Left renal pelvis (tissue), 4 donors: ENCODE measurements around the gene AKIP1. TPM values are rescaled to one million over a fixed set of nuclear protein-coding genes. Genes with fewer than 3 reads are reported as not detected.
"Not testable (repeated sequence)": the region's sequence is repeated elsewhere in the genome, so short reads cannot be mapped to it uniquely, and the experiment has no call there.

Experiments
- DNase-seq, 4 donors: peaks; one replicate each; pipeline ENCODE4 v3.0.0-alpha.2; 2013; ENCODE audit warnings: low read depth in 4 of 4, low spot score in 3 of 4
- polyA plus RNA-seq, 4 donors: library from polyadenylated mRNA; unstranded; fragments of 120-200 nt; gene quantifications; one replicate each; pipeline ENCODE4 v1.2.1, GENCODE V29; 2013; ENCODE audit not compliant: insufficient read length in 4 of 4

AKIP1 gene, protein sequence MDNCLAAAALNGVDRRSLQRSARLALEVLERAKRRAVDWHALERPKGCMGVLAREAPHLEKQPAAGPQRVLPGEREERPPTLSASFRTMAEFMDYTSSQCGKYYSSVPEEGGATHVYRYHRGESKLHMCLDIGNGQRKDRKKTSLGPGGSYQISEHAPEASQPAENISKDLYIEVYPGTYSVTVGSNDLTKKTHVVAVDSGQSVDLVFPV
- 10 to 100 TPM; 18.0 to 22.0 (median 18.3) TPM for polyA plus RNA-seq

- DNase-seq: peak; percentile 92 to 97 (median 95)
These were observed at the start of gene AKIP1 for GRCh38 chr11:8911029-8911823. AKIP1 (plus strand) TSS chr11:8911189; CDS start chr11:8911450, 261 bp downstream.

DNA sequence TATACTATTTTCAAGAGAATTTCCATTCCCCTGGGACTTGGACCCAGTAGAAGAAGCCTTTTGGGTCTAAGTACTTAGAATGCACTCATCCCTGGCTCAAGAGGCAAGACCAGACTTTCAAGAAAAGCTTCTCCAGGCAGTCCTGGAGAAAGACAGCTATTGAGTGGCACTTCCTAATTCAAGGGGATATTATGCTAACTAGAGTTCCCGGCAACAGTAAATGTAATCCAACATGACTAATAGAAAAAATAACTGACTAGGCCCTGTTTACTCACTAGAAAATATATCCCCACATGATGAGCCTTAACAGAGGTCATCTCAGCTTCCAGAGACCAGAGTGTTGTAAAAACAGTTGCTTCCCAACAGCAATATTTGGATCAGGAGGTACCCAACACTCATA lies 47.2 kb upstream of the AKIP1 start:
- DNase-seq: no peak

- DNase-seq: no peak
These were observed 45.7 kb upstream of the AKIP1 start for GRCh38 chr11:8865304-8865703.

DNA sequence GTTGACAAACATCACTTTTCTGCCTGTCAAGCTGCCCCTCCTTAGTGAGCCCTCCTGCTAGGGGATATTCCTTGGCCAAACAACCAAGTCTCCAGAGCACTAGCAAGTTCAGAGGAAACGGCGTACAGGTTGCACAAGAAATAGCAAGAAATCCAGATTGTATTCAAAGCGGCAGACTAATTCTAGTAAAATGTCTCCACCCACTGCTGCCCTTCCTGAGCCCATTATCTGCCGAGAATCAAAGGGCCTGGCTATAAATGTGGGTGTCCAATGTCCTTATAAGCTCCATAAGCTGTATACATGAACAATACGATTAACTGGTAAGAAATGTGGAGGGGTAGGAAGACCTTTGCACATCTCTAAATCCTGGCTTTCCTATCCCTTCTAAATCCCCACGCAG lies 44.0 kb upstream of the AKIP1 start:
- no peak for DNase-seq

DNA sequence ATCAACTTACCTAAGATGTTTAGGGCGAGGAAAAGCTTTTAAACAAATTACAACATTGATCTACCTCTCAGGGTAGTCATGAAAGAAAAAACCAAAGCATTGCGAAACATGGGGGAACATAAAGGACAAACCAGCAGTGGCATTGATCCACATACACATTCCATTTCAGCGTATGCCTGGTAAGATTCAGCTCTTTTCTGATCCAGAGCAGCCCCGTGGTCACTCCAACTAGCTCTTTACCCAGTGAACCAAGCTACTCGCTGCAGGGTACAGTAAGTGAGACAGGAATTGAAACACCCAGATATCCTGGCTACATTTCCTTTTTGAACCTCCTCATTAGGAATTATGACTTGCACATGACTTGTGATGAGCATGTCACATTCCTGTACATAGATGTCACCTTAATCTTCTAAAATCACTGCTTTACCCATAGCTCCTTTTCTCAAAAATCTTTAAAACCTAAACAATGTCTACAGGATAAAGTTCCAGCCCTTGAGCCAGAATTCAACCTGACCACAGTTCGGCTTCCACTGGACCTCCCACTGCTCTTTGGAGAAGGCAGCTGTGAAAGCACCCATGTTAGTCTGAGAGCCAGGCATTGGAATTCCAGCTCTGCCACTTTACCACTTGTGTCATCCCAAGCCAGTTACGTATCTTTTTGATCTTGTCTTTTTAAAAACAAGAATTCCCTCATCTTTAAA lies 42.9 kb upstream of the AKIP1 start:
- DNase-seq: no peak

GRCh38 chr11:8870411-8871170 lies 40.4 kb upstream of the AKIP1 start:
- peak; percentile 60 to 66 (median 64) for DNase-seq

GRCh38 chr11:8871171-8871775 lies 39.7 kb upstream of the AKIP1 start:
- peak; percentile 81 to 96 (median 93) for DNase-seq

DNA sequence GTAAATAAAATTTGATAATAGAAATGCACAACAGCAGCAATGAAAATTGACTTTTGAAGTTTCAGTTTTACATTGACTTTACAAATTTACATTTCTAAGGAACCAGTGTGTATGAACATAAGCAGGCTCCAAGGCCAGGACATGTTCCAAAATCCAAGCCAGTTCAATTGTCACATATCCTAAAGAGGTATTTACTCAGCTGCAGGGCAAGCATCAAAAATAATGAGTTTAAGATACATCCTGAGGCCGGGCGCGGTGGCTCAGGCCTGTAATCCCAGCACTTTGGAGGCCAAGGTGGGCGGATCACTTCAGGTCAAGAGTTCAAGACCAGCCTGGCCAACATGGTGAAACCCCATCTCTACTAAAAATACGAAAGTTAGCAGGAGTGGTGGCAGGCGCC lies 39.0 kb upstream of the AKIP1 start:
- DNase-seq: no peak

GRCh38 chr11:8873741-8874405 lies 37.1 kb upstream of the AKIP1 start:
- no peak for DNase-seq

DNA sequence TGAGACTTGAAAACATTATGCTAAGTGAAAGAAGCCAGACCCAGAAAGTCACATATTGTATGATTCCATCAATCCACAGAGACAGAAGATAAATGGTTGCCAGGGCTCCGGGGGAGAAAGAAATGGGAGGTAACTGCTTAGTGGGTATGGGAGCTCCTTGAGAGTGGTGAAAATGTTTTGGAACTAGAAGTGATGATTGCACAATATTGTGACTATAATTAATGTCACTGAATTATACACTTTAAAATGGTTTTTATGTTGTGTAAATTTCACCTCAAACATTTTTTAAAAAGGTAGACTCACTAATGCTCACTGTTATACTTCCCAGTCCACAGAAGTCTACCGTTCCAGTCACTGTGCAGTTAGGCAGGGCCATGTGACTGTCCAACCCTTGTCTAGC lies 32.2 kb upstream of the AKIP1 start:
- no peak for DNase-seq

DNA sequence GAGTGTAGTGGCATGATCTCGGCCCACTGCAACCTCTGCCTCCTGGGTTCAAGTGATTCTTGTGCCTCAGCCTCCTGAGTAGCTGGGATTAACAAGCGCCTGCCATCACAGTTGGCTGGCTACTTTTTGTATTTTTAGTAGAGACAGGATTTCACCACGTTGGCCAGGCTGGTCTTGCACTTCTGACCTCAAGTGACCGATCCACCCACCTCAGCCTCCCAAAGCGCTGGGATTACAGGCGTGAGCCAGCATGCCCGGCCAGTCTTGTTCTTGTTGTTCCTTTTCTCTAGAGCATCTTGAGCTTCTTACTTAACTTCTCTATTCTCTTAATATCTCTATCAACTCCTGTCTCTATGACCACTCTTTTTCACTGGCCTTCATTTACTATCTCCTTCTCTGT lies 29.4 kb upstream of the AKIP1 start:
- not testable (repeated sequence) for DNase-seq

- DNase-seq: no peak
These were observed 24.7 kb upstream of the AKIP1 start for GRCh38 chr11:8886322-8886721.

DNA sequence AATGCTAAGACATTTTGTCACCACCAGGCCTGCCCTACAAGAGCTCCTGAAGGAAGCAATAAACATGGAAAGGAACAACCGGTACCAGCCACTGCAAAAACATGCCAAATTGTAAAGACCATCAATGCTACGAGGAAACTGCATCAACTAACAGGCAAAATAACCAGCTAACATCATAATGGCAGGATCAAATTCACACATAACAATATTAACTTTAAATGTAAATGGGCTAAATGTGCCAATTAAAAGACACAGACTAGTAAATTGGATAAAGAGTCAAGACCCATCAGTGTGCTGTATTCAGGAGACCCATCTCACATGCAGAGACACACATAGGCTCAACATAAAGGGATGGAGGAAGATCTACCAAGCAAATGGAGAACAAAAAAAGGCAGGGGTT lies 19.8 kb upstream of the AKIP1 start:
- not testable (repeated sequence) for DNase-seq

DNA sequence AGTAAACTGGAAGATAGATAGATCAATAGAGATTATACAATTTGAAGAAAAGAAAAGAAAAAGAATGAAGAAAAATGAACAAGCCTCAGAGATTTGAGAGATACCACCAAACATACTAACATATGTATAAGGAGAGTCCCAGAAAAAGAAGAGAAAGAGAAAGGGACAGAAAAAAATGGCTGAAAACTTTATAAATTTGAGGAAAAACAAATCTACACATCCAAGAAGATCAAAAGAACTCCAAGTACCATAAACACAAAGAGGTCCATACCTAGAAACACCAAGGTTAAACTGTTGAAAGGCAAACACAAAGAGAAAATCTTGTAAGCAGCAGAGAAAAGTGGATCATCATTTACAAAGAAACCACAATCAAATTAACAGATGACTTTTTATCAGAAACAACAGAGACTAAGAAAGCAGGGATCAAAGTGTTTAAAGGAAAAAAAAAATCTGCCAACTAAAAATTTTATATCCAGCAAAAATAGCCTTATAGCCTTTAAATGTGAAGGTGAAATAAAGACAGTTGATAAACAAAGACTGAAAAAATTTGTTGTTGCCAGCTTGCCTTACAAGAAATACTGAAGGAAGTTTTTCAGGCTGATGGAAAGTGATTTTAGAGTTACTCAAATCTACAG lies 11.8 kb upstream of the AKIP1 start:
- no peak for DNase-seq

DNA sequence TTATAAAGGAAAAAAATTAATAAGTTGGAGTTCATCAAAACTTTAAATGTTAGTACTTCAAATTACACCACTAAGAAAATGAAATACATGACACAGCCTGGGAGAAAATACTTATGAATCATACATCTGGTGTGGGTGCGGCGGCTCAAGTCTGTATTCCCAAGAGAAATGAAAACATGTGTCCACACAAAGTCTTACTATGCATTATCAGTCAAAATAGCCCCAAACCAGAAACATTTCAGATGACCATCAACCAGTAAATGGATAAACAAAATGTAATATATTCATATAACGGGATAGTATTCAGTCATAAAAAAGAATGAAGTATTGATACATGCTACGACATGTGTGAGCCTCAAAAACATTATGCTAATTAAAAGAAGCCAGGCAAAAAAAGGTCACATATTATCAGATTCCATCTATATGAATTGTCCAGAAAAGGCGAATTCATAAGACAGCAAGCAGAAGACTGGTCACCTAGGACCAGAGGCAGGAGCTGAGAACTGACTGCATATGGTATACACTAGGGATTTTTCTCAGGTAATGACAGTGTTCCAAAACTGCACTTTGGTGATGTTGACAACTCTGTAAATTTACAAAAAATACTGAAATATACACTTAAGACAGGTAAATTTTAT lies 5.3 kb upstream of the AKIP1 start:
- DNase-seq: no peak

GRCh38 chr11:8907116-8907515 lies 3.9 kb upstream of the AKIP1 start:
- no peak for DNase-seq

DNA sequence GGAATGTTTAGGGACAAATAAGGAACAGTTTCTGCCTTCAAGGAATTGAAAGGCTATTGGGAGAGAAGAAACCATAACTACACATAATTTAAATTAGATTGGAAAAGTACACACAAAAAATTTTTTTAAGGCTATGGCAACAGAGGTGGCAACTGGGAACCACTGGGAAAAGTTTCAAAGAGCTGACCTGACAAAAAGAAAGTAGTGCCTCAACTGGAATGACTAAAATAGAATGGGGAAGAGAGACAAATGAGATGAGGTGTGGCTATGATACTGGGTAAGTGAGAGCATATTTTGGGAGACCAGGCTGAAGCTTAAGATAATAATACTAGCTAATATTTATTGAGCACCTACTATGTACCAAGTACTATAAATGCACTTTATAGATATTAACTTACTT lies 2.9 kb upstream of the AKIP1 start:
- DNase-seq: no peak

DNA sequence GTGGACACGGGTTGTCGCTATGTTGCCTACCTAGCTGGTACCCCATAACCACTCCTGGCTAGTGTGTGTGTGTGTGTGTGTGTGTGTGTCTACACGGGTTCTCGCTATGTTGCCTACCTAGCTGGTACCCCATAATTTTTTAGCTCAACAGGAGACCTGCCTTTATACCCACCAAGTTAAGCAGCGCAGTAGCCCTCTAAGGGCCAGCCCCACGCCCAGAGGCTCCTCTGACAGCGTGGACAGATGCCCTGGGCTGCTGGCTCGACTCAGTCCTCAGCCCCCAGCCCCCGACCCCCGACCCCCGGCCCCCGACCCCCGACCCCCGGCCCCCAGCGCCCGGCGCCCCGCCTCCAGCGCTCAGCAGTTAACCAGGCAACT lies 351 bp upstream of the AKIP1 start:
- no peak for DNase-seq
